ENCODE measurements around the gene TMTC1. TPM values are rescaled to one million over a fixed set of nuclear protein-coding genes. Genes with fewer than 3 reads are reported as not detected.
A peak's percentile ranks its signal among the peaks of the same experiment; 100 is the strongest.

The TMTC1 gene
- total RNA-seq, 1 experiment from 2014 or later, result not detected

DNA sequence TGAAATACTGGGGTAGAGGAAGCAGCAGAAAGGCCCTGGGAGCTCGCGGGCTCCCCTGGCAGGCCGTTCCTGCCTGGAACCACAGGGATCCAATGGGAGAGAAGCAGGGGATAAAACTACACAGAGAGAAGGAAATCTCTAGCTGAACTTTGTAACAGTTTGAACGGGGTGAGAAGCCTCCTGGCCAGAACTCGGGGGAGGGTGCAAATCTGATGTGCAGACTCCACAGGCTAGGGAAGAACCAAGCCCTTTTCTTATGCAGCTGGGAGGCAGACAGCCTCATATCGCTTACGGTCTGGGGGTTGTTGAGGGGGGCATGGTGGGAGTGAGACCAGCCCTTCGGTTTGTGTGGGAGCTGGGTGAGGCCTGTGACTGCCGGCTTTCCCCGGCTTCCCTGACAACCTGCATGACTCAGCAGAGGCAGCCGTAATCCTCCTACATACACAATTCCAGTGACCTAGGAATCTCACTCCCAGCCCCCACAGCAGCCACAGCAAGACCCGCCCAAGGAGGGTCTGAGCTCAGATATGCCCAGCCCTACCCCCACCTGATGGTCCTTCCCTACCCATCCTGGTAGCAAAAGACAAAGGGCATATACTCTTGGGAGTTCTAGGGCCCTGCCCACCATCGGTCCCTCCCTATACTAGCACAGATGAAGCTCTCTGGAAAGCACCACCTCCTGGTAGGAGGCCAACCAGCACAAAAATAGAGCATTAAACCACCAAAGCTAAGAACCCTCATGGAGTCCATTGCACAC lies 143.0 kb downstream of the TMTC1 start:
- TF ChIP-seq, protein P1, sequence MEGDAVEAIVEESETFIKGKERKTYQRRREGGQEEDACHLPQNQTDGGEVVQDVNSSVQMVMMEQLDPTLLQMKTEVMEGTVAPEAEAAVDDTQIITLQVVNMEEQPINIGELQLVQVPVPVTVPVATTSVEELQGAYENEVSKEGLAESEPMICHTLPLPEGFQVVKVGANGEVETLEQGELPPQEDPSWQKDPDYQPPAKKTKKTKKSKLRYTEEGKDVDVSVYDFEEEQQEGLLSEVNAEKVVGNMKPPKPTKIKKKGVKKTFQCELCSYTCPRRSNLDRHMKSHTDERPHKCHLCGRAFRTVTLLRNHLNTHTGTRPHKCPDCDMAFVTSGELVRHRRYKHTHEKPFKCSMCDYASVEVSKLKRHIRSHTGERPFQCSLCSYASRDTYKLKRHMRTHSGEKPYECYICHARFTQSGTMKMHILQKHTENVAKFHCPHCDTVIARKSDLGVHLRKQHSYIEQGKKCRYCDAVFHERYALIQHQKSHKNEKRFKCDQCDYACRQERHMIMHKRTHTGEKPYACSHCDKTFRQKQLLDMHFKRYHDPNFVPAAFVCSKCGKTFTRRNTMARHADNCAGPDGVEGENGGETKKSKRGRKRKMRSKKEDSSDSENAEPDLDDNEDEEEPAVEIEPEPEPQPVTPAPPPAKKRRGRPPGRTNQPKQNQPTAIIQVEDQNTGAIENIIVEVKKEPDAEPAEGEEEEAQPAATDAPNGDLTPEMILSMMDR (IDR thresholded peaks at IDR 0.05; ENCODE audit: insufficient read depth in 1 of 2, low read depth in 1 of 2, low read length in 1 of 2, severe bottlenecking in 1 of 2, unreplicated experiment in 1 of 2), result no peak
- Histone ChIP-seq H3K4me3 (ENCODE audit: low read depth, low read length) (no peak overlapping the region), H3K27me3 (replicated peaks; ENCODE audit: control insufficient read depth, insufficient read depth, low read length) (no peaks in the 10 kb centered on the region), H3K4me1 (no peaks in the 10 kb centered on the region; the same call in 1 of the 2 replicates), H3K9me3 (no peaks in the 10 kb centered on the region), H3K36me3 (ENCODE audit: control insufficient read depth, insufficient read depth, low read length) (no peaks in the 10 kb centered on the region)
- peak in 1 of 2 experiments; percentile 41 for DNase-seq
- Mint-ChIP-seq H3K9me3 (ENCODE audit: unreplicated experiment) (peaks cover 15% of the 10 kb centered on the region), H3K4me3 (ENCODE audit: unreplicated experiment) (no peak overlapping the region), H3K4me1 (ENCODE audit: low read depth, unreplicated experiment) (no peaks in the 10 kb centered on the region), H3K36me3 (ENCODE audit: insufficient read depth, unreplicated experiment) (no peaks in the 10 kb centered on the region), H3K27ac (ENCODE audit: unreplicated experiment) (no peak overlapping the region), H3K27me3 (ENCODE audit: insufficient read depth, unreplicated experiment) (no peaks in the 10 kb centered on the region)
- intact Hi-C loops (cut with micrococcal nuclease; ENCODE audit: unreplicated experiment), result no loop called here
- CTCF ChIA-PET, result no interaction called here
- POLR2A ChIA-PET, result no interaction called here
- BruUV-seq (replicated peaks), result no TSS peak

DNA sequence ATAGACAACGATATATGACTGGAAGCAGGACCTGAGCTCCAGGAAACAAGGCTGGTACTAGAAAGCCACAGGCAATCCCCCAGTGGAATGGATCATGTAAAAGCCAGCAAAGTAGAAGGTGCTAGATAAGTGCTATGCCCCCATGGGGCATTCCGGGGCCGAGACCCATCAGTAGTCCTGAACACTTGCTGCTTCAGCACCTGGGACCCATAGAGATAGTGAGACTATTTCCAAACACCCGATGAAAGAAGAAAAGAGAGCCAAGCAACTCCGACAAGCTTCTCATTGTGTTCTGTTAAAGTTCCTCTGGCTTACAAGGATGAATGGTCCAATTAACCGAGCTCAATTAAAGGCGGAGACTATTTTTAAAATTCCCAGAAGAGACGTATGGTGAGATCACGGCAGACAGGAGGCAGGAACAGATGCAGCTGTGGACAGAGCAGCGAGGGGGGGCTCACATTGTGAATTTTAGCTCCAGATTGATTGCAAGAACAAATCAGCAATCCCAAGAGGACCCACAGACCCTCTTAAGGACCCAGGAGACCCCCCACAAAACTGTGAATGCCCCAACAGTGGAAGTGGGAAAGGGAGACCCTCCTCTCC lies 143.7 kb downstream of the TMTC1 start:
- Mint-ChIP-seq H3K9me3 (ENCODE audit: unreplicated experiment) (peaks cover 15% of the 10 kb centered on the region), H3K4me1 (ENCODE audit: low read depth, unreplicated experiment) (no peaks in the 10 kb centered on the region), H3K4me3 (ENCODE audit: unreplicated experiment) (no peak overlapping the region), H3K36me3 (ENCODE audit: insufficient read depth, unreplicated experiment) (no peaks in the 10 kb centered on the region), H3K27me3 (ENCODE audit: insufficient read depth, unreplicated experiment) (no peaks in the 10 kb centered on the region), H3K27ac (ENCODE audit: unreplicated experiment) (no peak overlapping the region)
- no peak for DNase-seq
- no peaks in the 10 kb centered on the region for H3K9me3 ChIP-seq
- TF ChIP-seq, protein P1 (IDR thresholded peaks at IDR 0.05; ENCODE audit: insufficient read depth in 1 of 2, low read depth in 1 of 2, low read length in 1 of 2, severe bottlenecking in 1 of 2, unreplicated experiment in 1 of 2), result no peak
- intact Hi-C loops (cut with micrococcal nuclease; ENCODE audit: unreplicated experiment), result no loop called here
- H3K4me1 ChIP-seq, result no peaks in the 10 kb centered on the region; the same call in 1 of the 2 replicates
- no peaks in the 10 kb centered on the region for H3K36me3 ChIP-seq (ENCODE audit: control insufficient read depth, insufficient read depth, low read length)
- ChIA-PET CTCF (no interaction called here), POLR2A (no interaction called here)
- no peaks in the 10 kb centered on the region for H3K27me3 ChIP-seq (replicated peaks; ENCODE audit: control insufficient read depth, insufficient read depth, low read length)
- no TSS peak for BruUV-seq (replicated peaks)
- no peak overlapping the region for H3K4me3 ChIP-seq (ENCODE audit: low read depth, low read length)

DNA sequence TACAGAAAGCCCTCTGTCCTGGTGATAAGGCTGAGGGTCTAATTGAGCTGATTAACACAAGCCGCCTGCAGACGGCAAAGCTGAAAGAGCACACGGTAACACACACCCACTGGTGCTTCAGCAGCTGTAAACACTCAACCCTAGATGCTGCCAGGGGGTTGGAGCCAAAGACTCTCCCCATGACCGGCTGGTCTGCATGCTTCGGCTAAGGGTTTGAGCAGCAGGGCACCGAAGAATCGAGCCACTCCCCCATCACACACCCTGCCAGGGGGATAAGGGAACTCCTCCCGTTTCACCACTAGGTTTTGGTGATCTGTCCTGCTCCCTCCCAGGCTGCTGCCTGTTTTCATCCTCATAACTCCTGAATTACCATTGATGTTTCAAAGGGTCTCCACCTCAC lies 145.2 kb downstream of the TMTC1 start:
- H3K4me1 ChIP-seq, result no peaks in the 10 kb centered on the region; the same call in 1 of the 2 replicates
- no peaks in the 10 kb centered on the region for H3K9me3 ChIP-seq
- no peaks in the 10 kb centered on the region for H3K36me3 ChIP-seq (ENCODE audit: control insufficient read depth, insufficient read depth, low read length)
- H3K36me3 Mint-ChIP-seq (ENCODE audit: insufficient read depth, unreplicated experiment), result no peaks in the 10 kb centered on the region
- H3K27me3 Mint-ChIP-seq (ENCODE audit: insufficient read depth, unreplicated experiment), result no peaks in the 10 kb centered on the region
- ChIA-PET POLR2A (no interaction called here), CTCF (no interaction called here)
- no peak for DNase-seq
- H3K4me3 Mint-ChIP-seq (ENCODE audit: unreplicated experiment), result no peak overlapping the region
- H3K27ac Mint-ChIP-seq (ENCODE audit: unreplicated experiment), result no peak overlapping the region
- H3K4me3 ChIP-seq (ENCODE audit: low read depth, low read length), result no peak overlapping the region
- intact Hi-C loops (cut with micrococcal nuclease; ENCODE audit: unreplicated experiment), result no loop called here
- no peaks in the 10 kb centered on the region for H3K4me1 Mint-ChIP-seq (ENCODE audit: low read depth, unreplicated experiment)
- peaks cover 15% of the 10 kb centered on the region for H3K9me3 Mint-ChIP-seq (ENCODE audit: unreplicated experiment)
- TF ChIP-seq, protein P1 (IDR thresholded peaks at IDR 0.05; ENCODE audit: insufficient read depth in 1 of 2, low read depth in 1 of 2, low read length in 1 of 2, severe bottlenecking in 1 of 2, unreplicated experiment in 1 of 2), result no peak
- no peaks in the 10 kb centered on the region for H3K27me3 ChIP-seq (replicated peaks; ENCODE audit: control insufficient read depth, insufficient read depth, low read length)
- BruUV-seq (replicated peaks), result no TSS peak
